HEK293T (cell line): ENCODE results near the gene UBL3.

ENCODE experiments used
- ARNT ChIP-seq: fragments of 450-650 bp; IDR thresholded peaks from 2 replicates; pipeline ENCODE4 v1.6.1; 2017; ENCODE audit warnings: mild to moderate bottlenecking
- BHLHE40 ChIP-seq: fragments of 450-650 bp; IDR thresholded peaks from 2 replicates; pipeline ENCODE4 v1.6.1; 2016; ENCODE audit warnings: mild to moderate bottlenecking, moderate library complexity, borderline replicate concordance
- CTBP1 ChIP-seq: fragments of 450-650 bp; IDR thresholded peaks from 2 replicates; pipeline ENCODE4 v1.6.1; 2016; ENCODE audit warnings: borderline replicate concordance
- ELF4 ChIP-seq: fragments of 450-650 bp; IDR thresholded peaks from 2 replicates; pipeline ENCODE4 v1.6.1; 2017; ENCODE audit warnings: antibody characterized with exemption
- FOXA1 ChIP-seq: fragments of 450-650 bp; IDR thresholded peaks from 2 replicates; pipeline ENCODE4 v1.6.1; 2016; ENCODE audit warnings: mild to moderate bottlenecking
- FOXK2 ChIP-seq: fragments of 450-650 bp; IDR thresholded peaks from 2 replicates; pipeline ENCODE4 v1.6.1; 2016; ENCODE audit warnings: mild to moderate bottlenecking
- LEF1 ChIP-seq: fragments of 450-650 bp; IDR thresholded peaks from 2 replicates; pipeline ENCODE4 v1.6.1; 2017; ENCODE audit warnings: mild to moderate bottlenecking, borderline replicate concordance
- NFRKB ChIP-seq: fragments of 450-650 bp; IDR thresholded peaks from 2 replicates; pipeline ENCODE4 v1.6.1; 2016; ENCODE audit warnings: mild to moderate bottlenecking, moderate library complexity
- PKNOX1 ChIP-seq: fragments of 450-650 bp; IDR thresholded peaks from 2 replicates; pipeline ENCODE4 v1.6.1; 2016
- SP1 ChIP-seq: fragments of 450-650 bp; IDR thresholded peaks from 2 replicates; pipeline ENCODE4 v1.6.1; 2017
- TARDBP ChIP-seq: fragments of 450-650 bp; IDR thresholded peaks from 2 replicates; pipeline ENCODE4 v1.6.1; 2016
- ZNF384 ChIP-seq: fragments of 450-650 bp; IDR thresholded peaks from 2 replicates; pipeline ENCODE4 v1.6.1; 2016

DNA sequence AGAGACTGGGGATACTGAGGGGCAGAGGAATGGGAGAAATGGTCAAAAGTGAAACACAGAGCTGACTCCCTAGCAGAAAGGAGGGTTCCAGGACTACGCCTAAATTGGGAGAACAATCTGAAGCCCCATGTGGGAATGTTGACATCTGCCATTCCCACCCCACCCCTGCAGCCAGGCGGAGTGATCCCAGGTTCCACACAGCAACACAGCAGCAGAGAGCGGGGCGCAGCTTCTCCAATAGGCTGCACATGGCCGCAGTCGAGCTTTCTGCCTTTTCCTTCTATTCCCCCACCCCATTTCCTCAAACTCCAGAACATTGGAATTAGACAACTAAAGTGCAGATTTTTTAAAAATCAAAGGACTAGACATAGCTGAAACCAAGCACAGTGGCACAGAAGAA lies 104.7 kb downstream of the UBL3 start:
- TF ChIP-seq CTBP1 (no peak), TARDBP (no peak), FOXK2 (no peak), ZNF384 (no peak), BHLHE40 (no peak), SP1 (no peak), PKNOX1 (no peak), ELF4 (no peak), NFRKB (no peak), ARNT (no peak), FOXA1 (no peak), LEF1 (no peak)
